Hepatocyte (in vitro differentiated cells): ENCODE data around the gene MVB12B. TPM values are rescaled to one million over a fixed set of nuclear protein-coding genes. Genes with fewer than 3 reads are reported as not detected.

Experiments used
- DNase-seq: peaks from one replicate; pipeline ENCODE4 v3.0.0-alpha.2; 2016; ENCODE audit warnings: low spot score
- H2AFZ ChIP-seq: fragments of 200-600 bp; sonication (generic); 2 replicates; pipeline ENCODE4 v1.6.0; 2016; ENCODE audit warnings: antibody characterized with exemption, mild to moderate bottlenecking
- H3K27ac ChIP-seq: fragments of 200-600 bp; sonication (generic); 2 replicates; pipeline ENCODE4 v1.5.1; 2016; ENCODE audit warnings: mild to moderate bottlenecking
- H3K27me3 ChIP-seq: fragments of 200-600 bp; sonication (generic); 2 replicates; pipeline ENCODE4 v1.6.1; 2016
- H3K36me3 ChIP-seq: fragments of 200-600 bp; sonication (generic); replicated peaks from 2 replicates; pipeline ENCODE4 v1.5.1; 2016; ENCODE audit warnings: low read depth; ENCODE audit not compliant: insufficient read depth
- H3K4me1 ChIP-seq: fragments of 200-600 bp; sonication (generic); 2 replicates; pipeline ENCODE4 v1.5.1; 2016; ENCODE audit warnings: mild to moderate bottlenecking, moderate library complexity; ENCODE audit not compliant: insufficient read depth
- H3K4me2 ChIP-seq: fragments of 200-600 bp; sonication (generic); 2 replicates; pipeline ENCODE4 v1.6.0; 2016
- H3K4me3 ChIP-seq: fragments of 200-600 bp; sonication (generic); 2 replicates; pipeline ENCODE4 v1.5.1; 2016; ENCODE audit warnings: mild to moderate bottlenecking
- H3K79me2 ChIP-seq: fragments of 200-600 bp; sonication (generic); 2 replicates; pipeline ENCODE4 v1.6.0; 2017; ENCODE audit warnings: mild to moderate bottlenecking
- H3K9me2 ChIP-seq: fragments of 200-600 bp; sonication (generic); replicated peaks from 2 replicates; pipeline ENCODE4 v1.6.0; 2017; ENCODE audit warnings: mild to moderate bottlenecking; ENCODE audit not compliant: insufficient read depth
- H3K9me3 ChIP-seq: fragments of 200-600 bp; sonication (generic); 2 replicates; pipeline ENCODE4 v1.5.1; 2016; ENCODE audit warnings: low read depth, mild to moderate bottlenecking
- H4K20me1 ChIP-seq: fragments of 200-600 bp; sonication (generic); 2 replicates; pipeline ENCODE4 v1.6.0; 2016; ENCODE audit warnings: mild to moderate bottlenecking; ENCODE audit not compliant: insufficient read depth, poor library complexity, severe bottlenecking
- EZH2 ChIP-seq: fragments of 200-600 bp; sonication (generic); IDR thresholded peaks from 2 replicates; pipeline ENCODE4 v1.6.1; 2016; ENCODE audit warnings: antibody characterized with exemption, mild to moderate bottlenecking, borderline replicate concordance
- EZH2phosphoT487 ChIP-seq: fragments of 200-600 bp; sonication (generic); IDR thresholded peaks from one replicate; pipeline ENCODE4 v1.6.1; 2018; ENCODE audit warnings: antibody characterized with exemption, mild to moderate bottlenecking, low read depth, moderate library complexity; ENCODE audit not compliant: unreplicated experiment, severe bottlenecking
- WGBS: methylation state at CpG from one replicate; pipeline ENCODE4 v1.1.6; 2016; ENCODE audit warnings: low lambda C conversion rate; ENCODE audit errors: missing lambda C conversion rate; 5-methylcytosine and 5-hydroxymethylcytosine counted together
- polyA plus RNA-seq: library from polyadenylated mRNA; unstranded; fragments of >200 nt; fragmentation: Nextera tagmentation; extraction: Ambion mirVana; gene quantifications from 2 replicates; pipeline ENCODE4 v1.2.1, GENCODE V29; 2016
- total RNA-seq: library from RNA; depleted of rRNA; stranded (reverse); fragments of >200 nt; gene quantifications from 2 replicates; pipeline ENCODE4 v1.2.3, GENCODE V29; 2014
- TF ChIP-seq, protein P1 (sequence below): fragments of 200-600 bp; sonication (generic); IDR thresholded peaks from 2 replicates; pipeline ENCODE4 v1.5.1; 2016; ENCODE audit warnings: antibody characterized with exemption, mild to moderate bottlenecking; ENCODE audit not compliant: poor library complexity

The MVB12B gene
- total and polyA plus RNA-seq, 2 experiments from 2014 or later = 11.8 to 12.1 TPM

DNA sequence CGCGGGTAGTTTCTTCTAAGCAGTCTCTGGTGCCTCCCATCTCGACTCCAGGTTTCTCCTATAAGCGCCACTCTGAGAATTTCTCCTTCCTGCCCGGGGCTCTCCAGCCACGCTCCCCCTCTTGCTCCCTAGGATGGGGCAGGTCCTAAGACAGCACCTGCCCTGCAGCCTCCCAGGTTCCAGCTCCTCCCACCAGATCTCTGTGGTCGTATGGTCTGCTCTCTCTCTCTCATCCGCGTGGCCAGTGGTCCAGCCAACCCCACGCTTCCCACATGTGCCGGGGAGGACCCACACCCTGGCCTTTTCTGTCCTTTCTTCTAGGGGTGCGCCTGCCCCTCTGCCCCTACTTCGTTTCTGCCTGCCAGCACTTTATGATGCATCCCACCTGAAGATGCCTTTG, 40.5 kb downstream of the MVB12B start:
- no peak for TF ChIP-seq EZH2phosphoT487
- TF ChIP-seq, protein P1, sequence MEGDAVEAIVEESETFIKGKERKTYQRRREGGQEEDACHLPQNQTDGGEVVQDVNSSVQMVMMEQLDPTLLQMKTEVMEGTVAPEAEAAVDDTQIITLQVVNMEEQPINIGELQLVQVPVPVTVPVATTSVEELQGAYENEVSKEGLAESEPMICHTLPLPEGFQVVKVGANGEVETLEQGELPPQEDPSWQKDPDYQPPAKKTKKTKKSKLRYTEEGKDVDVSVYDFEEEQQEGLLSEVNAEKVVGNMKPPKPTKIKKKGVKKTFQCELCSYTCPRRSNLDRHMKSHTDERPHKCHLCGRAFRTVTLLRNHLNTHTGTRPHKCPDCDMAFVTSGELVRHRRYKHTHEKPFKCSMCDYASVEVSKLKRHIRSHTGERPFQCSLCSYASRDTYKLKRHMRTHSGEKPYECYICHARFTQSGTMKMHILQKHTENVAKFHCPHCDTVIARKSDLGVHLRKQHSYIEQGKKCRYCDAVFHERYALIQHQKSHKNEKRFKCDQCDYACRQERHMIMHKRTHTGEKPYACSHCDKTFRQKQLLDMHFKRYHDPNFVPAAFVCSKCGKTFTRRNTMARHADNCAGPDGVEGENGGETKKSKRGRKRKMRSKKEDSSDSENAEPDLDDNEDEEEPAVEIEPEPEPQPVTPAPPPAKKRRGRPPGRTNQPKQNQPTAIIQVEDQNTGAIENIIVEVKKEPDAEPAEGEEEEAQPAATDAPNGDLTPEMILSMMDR = no peak
- TF ChIP-seq EZH2 = no peak
- Histone ChIP-seq H3K4me3 (no peak overlapping the region), H3K9me3 (peaks cover 4% of the 10 kb centered on the region), H3K4me1 (no peaks in the 10 kb centered on the region), H3K36me3 (no peaks in the 10 kb centered on the region), H3K4me2 (no peak overlapping the region), H4K20me1 (no peaks in the 10 kb centered on the region), H2AFZ (no peak overlapping the region), H3K9me2 (no peaks in the 10 kb centered on the region), H3K27me3 (no peaks in the 10 kb centered on the region), H3K79me2 (peaks cover 25% of the 10 kb centered on the region), H3K27ac (peak overlapping the region; percentile 28)
- DNase-seq = no peak
- WGBS = 88% methylated on average over 13 of the region's 13 CpGs

DNA sequence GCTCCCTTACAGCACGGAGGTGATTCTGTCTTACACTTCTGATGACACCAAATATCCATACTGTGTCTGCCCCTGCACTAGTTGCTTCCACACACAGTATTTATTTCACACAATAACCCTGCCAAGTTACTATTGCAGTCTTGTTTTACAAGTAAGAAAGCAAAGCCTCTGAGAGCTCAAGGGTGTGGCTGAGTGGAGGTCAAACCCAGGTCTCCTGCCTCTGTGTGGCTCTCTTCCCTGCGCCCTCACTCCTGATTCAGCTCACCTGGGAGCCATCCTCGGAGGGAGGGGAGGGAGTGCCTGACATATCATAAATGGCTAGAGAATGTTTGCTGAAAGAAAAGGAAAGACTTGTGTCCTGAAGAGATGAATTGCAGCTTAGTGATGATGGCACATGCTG, 41.0 kb downstream of the MVB12B start:
- Histone ChIP-seq H3K4me3 (no peak overlapping the region), H3K9me2 (no peaks in the 10 kb centered on the region), H3K27ac (peak overlapping the region; percentile 28), H3K79me2 (peaks cover 22% of the 10 kb centered on the region), H4K20me1 (no peaks in the 10 kb centered on the region), H3K36me3 (no peaks in the 10 kb centered on the region), H3K9me3 (peaks cover under 1% of the 10 kb centered on the region), H3K4me1 (no peaks in the 10 kb centered on the region), H3K27me3 (no peaks in the 10 kb centered on the region), H3K4me2 (no peak overlapping the region), H2AFZ (no peak overlapping the region)
- 50% methylated on average over 3 of the region's 3 CpGs for WGBS
- peak; percentile 72 for DNase-seq
- TF ChIP-seq, protein P1 = no peak
- no peak for TF ChIP-seq EZH2
- no peak for TF ChIP-seq EZH2phosphoT487

DNA sequence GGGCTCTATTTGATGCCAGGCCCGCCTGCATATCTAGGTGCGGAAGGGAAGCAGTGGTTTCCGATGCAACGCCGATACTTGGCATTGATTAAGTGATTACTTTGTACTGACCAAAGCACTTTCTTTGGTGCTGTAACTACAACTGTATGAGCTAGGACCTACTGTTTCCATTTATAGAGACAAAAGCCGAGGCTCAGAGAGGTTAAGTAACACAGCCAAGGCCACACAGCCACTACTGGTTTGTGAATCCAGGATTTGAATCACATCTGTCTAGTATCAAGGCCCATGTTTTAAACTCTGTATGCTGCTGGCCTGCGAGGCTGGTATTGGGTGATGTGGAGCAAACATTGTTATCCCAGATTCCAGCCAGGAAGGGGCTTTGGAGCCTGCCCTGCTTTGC, 41.4 kb downstream of the MVB12B start:
- Histone ChIP-seq H3K4me2 (no peak overlapping the region), H3K9me3 (no peaks in the 10 kb centered on the region), H2AFZ (no peak overlapping the region), H3K79me2 (peaks cover 20% of the 10 kb centered on the region), H4K20me1 (no peaks in the 10 kb centered on the region), H3K36me3 (no peaks in the 10 kb centered on the region), H3K4me1 (no peaks in the 10 kb centered on the region), H3K27ac (no peak overlapping the region), H3K27me3 (no peaks in the 10 kb centered on the region), H3K9me2 (no peaks in the 10 kb centered on the region), H3K4me3 (no peak overlapping the region)
- WGBS = 89% methylated on average over 7 of the region's 7 CpGs
- TF ChIP-seq, protein P1 = no peak
- no peak for TF ChIP-seq EZH2
- no peak for TF ChIP-seq EZH2phosphoT487
- DNase-seq = no peak
